GM12892 (cell line): ENCODE data around the gene DOCK6.

Source experiments
- POLR2A ChIP-seq: IDR thresholded peaks from 2 replicates; pipeline ENCODE4 v1.6.1; 2011; ENCODE audit warnings: low read depth, low read length, control low read depth
- TAF1 ChIP-seq: IDR thresholded peaks from 2 replicates; pipeline ENCODE4 v1.6.1; 2011; ENCODE audit warnings: low read depth, mild to moderate bottlenecking, control low read depth, low read length, borderline replicate concordance

DNA sequence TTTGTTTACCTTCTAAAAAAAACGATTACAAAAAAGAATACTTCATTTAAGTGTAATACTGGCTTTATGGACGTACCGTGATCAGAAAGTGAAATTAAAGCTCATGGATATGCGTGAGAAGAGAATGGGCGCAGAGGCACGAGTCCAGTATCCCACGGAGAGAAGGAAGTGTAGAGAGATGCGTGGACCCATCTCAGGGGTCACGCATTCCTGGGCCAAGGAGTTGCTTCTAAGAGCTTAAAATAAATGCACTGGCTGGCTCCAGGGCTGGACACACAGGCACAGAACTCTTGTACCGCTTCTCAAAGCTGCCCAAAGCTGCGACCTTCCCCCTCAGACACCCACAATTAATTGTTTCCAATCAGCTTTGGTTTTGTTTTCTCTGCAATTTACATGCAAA is 98.0 kb downstream of the DOCK6 start:
- TF ChIP-seq TAF1 (no peak), POLR2A (no peak)
